Kasumi-1 (cell line): ENCODE results near the gene EFNA5.
A peak's percentile ranks its signal among the peaks of the same experiment; 100 is the strongest.
"Not testable (repeated sequence)": the region's sequence is repeated elsewhere in the genome, so short reads cannot be mapped to it uniquely, and the experiment has no call there.

Experiments
- DNase-seq, 2 experiments: peaks; one replicate each; lab custom pipeline; 2025; lab: John Stamatoyannopoulos, UW

EFNA5 gene

DNA sequence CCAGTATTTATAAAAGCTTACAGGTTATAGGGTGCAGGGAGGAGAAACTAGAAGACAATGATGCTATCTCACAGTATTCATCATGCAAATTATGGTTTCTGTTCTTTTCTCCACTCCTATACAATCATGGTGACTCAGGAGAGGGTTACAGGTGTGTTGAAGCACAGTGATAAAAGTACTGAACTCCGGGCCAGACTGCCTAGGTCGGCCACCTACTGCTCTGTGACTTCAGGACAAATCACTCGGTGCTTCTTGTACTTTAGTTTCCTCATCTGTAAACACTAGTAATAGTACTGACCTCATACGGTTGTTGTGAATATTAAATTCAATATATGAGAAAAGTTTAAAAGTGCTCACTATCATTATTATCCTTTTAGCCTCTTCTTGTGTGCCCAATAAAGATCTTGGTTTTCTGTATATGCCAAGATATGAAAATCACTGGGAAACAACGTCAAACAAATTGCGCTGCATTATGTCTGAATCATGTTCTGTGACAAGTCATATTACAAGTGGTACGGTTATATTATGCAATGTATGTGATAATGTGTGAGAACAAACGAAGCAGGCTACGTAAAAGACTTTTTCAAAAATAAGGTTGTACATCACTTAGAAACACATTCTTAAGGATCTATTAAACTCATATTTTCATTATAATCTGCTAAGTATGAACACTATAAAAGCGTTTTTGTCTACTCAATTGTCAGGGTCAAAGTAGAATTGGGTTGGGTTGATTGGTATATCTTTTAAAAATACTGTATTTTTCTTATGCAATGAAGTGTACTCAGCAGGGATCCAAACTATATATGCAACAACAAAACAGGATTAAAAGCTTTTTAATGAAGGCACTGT, 153.3 kb downstream of the EFNA5 start:
- no peak for DNase-seq

DNA sequence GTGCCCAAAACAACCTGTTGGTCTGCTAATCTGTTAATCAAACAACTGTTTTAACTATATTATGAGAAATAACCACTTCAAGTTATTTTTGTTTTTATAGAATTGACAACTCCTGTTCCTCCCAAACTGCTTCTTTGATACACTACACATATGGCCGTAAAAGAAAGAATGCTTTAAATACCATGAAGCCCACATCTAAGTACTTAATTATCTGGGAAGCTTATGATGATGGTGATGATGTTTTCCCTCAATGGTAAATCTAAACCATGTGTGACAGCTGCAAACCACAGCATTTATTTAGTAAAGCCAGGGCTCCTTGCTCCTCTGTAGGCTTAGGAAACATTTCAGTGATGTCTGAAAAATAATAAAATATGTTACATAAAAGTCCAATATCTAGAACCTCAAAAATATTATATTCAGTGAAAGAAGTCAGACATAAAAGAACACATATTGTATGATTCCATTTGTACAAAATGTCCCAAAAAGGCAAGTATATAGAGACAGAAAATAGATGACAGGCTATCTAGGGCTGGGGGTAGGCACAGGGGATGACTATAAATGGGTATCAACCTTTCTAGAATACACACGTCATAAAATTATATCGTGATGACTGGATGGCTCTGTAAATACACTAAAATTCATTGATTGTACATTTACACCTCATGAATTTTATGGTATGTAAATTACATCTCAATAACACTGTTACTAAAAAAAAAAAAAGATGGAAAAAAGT, 154.1 kb downstream of the EFNA5 start:
- no peak for DNase-seq

DNA sequence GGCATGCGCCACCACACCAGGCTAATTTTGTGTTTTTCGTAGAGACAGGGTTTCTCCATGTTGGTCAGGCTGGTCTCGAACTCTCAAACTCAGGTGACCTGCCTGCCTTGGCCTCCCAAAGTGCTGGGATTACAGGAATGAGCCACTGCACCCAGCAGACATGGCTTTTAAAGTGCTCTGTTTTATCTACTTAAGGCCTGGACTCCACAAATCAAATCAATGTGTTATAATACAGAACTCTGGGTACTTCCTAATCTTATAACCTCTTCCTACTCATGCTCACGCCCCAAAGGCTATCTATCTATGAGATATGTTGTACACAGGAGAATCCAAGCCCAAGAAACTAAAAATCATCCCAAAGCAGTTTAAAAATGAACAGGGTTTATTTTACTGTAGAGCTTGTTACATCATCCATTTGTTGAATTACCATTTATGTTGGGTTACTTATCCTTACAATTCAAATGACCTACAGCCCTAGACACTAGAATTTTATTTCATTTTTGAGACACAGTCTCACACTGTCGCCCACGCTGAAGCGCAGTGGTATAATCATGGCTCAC, 155.1 kb downstream of the EFNA5 start:
- DNase-seq: no peak

DNA sequence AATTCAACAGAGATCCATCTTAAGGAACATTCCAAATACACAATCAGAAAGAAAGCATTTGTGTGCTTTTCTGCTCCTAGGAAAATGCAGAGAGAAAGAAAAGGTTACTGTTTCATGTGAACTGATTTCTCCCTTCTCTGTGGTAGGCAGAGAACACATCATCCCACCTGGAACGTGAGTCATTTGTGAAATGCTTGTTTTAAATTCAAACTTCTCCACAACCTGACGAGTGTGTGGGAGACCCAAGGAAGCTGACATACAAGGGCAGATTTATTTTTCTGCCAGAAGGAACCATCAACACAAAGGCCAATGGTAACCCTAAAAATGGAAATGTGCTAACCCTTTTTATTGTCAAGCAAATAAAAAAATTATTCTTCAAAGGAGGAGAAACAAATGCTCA, 156.4 kb downstream of the EFNA5 start:
- no peak for DNase-seq

DNA sequence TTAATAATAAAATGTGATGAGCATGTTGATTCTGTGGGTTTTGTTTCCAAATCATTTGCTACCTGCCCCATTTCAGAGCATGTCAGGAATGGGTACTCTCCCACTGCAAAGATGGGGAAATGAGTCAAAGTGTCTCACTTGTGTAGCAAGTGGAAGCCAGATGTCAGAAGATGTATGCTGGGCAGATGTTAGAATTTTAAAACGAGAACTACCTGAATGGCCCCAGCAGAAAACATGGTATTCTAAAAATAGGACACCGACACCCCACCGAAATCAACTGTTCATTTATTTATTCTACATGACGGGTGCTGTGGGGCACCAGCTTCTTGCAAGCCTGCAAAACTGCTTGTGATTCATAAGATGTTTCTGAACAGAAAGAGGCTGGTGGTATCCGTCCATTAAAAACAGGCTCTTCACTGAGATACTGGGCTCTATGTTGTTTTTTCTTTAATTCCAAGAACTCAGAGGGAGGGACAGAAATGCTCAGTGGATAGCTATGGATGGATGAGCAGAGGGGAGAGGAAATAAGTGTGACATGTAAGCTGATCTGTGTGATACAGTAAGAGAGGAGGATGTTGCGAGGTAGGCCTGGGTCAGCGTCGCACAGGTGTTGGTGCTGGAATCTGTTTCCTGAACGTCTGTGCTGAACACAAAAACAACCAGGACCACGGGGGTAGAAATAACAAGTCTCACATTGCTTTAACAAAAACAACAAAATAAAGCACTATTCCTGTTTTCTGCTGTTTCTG, 157.2 kb downstream of the EFNA5 start:
- DNase-seq: no peak

DNA sequence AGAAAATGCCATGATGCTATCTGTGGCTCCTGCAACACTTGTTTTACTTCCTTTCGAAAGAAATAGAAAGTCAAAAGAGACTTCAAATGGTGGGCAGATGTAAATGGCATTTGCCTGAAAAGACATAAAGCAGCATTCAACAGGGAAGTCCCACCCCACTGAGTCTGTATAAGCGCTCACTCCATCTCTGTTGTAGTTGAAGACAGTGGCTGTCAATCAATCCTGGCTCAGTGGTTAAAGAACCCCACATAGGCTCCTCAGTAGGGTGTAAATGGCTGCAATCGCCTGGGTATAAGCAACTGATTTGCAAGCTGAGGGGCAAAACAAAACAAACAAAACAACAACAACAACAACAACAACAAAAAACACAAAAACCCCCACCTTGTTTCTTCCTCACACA, 158.7 kb downstream of the EFNA5 start:
- no peak for DNase-seq

DNA sequence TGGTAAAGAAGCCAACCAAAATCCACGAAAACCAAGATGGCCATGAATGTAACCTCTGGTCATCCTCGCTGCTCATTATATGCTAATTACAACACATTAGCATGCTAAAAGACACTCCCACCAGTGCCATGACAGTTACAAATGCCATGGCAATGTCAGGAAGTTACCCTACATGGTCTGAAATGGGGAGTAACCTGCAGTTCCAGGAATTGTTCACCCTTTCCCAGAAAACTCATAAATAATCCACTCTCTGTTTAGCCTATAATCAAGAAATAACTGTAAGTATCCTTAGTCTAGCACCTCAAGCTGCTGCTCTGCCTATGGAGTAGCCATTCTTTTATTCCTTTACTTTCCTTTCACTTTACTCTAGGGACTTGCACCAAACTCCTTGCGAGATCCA, 160.6 kb downstream of the EFNA5 start:
- no peak for DNase-seq

DNA sequence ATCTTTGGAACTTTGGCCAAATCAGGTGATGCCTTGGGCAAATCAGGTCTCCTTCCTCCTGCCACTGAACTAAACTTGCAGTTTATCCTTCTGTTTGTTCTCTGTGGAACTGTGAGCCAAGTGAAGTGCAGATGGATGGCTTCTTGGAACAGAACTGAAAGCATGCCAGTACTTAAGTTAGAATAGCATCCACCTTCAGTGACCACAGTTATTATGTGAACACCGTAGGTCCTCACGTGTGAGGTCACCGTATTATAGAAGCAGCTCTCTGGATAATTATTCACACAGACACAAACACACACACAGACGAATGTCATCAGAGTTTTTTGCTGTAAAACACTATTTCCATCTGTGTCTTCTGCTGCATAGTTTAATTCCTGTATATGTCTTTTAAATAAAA, 162.6 kb downstream of the EFNA5 start:
- no peak for DNase-seq

DNA sequence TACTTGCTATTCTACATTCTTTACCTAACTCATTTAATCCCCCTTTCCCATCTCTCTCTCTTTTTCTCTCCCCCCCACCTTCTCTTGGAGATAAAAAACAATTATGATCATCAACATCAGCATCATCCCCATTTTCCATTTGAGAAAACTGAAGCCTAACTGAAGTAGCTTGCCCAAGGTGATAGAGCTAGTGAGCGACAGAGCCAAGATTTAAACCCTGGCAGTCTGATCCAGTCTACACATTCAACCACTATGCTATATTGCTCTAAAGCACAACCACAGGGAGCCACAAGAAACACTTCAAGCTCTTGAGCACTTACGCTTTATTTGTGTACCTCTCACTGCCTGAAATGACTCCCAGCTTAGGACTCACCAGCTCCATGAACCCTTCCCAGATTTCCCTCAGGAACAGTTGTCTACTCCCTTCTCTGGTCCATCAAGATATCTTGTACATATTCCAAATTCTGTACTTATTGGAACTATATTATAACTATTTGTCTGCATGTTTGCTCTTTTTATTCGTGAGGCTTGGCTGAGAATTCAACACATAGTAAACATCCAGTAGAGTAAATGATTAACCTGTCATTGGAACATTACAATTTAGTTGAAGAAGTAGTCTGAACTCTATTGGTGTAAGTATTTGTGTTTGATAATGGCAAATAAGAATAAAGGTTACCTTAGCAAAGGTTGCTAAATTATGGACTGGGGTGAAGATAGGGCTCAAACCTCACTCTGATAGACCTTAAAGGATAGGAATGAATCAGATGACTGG, 164.8 kb downstream of the EFNA5 start:
- DNase-seq: no peak

DNA sequence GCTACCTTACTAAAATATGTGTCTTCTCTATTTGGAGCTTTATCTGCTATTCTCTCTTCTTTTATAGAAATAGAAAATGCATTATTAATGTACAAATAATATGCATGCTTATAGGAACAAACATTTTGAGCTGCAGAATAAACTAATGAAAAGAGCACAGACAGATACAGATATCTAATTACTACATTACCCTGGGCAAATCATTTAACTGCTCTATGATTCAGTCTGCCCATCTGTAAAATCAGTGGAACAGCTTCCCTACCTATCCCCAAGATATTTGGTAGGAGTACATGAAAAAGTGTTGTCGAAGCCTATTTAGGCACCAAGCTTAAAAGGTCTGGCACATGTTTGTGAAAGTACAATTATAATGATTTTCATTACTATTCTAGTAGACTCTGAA, 166.3 kb downstream of the EFNA5 start:
- no peak for DNase-seq

DNA sequence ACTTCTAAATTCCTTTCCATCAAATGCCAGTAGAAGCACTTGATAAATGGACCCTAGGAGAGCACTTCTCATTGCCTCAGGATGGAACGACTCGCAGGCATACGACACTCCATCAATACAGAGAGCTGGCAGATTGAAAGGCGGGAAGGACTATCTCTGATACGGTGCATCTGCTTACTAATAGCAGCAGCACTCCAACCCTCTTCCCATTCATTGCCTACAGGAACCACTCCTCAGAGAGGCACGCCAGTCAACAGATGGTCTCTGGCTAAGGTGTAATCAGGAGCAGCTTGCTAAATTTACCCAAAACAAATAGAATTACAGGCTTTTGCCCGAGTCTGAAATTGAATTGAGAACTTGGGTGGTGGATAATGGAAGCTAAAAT, 168.1 kb downstream of the EFNA5 start:
- no peak for DNase-seq

DNA sequence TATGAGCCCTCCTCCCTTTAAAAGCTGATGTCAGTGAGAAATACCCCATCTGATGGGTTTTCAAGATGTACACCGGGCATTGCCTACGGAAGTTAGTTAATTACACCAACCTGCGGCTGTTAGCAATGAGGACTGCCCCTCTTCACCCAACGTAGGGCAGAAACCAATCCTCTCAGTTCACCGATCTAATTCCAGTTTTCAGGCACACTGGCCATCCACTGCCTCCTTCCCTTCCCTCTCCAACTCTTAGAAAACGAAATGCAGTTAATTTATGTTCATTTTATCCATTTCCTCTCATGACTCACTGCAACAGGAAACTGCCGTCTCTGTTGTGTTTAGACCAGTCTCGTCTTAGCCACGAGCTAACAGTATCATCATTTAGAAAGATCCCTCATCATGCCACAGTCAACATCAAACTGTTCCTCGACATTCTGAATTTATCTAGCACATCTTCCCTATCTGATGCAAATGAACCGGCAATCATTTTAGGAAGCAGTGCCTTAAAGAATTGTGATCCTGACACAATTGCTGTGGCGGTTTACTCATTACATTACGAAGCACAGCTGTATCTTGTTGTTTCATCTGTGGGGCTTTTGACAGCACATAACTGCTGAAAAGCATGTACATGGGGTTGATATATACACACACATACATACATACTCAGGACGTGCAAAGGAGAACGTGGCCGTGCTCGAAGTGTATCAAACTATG, 168.6 kb downstream of the EFNA5 start:
- DNase-seq: peak; percentile 11 to 12

DNA sequence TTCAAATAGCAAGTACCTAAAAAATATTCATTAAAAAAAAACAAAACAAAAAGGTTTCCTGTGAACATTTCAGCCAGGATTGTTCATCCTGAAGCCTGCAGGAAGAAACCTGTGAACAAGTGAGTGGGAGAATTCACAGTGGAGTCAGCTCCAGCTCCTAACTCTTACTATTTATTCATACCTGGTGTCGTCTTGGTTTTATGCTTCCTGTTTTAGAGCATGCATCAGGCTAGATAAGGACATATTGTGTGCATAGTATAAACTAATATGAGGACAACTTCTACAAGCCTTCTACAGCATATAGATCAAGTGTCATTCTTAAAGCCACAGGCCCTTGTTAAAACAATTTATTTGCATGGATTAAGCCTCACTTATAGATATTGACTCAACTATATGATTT, 169.9 kb downstream of the EFNA5 start:
- no peak for DNase-seq

DNA sequence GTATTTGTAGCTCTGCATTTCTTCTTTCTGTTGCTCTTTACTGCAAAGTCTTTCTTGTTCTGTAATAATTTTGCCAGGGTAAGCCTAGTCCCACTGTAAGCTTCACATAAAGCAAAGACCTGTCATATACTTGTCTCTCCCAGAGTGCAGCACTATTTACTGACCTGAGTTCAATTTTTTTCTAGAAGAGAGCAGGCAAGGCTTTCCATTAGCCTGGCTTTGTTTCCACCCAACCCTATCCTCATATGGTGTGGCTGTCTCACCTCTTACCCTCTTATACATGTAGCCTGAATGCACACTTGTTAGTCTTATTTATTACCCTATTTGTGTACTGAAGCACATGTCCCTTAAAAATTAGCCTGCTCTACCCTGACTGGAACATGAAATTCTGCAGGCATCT, 170.4 kb downstream of the EFNA5 start:
- no peak for DNase-seq

DNA sequence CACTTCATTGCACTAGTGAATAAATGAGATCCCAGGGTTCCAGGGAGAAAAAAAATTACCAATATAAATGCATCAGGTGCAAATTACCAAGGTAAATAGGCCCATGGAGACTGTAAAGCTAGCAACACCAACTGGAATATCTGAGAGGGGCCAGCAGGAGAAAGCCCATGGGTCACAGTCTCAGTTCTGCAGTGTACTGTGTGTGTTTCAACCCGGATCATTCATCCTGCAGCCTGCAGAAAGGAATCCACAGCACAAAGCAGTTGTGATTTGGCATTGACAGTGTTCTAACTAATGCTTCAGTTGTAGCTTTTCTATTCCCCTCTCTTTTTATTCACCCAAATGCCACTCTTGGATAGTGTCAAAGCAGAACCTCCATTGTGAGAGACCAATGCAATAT, 171.0 kb downstream of the EFNA5 start:
- DNase-seq: no peak

DNA sequence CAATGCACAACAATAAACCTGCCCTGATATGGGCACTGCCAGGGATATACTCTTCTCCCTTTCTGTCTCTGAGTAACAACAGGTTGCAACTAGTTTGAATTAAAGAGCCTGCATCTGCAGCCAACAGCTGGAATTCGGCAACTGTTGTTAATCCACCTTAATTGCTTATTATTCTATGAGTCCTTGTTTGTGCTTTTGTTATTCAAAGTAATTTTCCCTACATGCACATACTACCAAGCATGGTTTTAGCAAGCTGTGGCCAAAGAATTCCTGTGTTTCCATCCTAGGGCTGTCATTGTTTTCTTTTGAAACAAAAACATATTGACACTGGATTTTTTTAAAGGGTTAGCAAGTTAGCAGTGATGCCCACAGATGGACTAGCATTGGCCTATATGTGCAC, 171.5 kb downstream of the EFNA5 start:
- DNase-seq: no peak

DNA sequence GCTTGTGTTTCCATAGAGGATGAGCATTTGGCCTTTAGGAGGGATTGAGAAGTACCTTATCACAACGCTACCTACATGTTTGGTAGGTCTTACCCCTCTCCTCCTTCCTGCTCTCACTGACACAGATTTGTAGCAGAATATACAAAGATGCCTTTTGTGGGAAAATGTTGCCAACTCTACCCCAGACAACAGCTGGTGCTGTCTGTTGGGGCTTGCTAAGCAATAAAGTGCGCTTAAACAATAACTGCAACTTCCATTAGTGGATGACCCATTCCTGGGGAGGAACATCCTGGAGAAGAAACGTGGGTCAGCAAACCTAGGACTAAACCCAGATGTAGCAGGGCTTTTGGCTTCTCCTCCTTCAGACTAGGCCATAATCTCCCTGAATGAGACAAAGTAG, 174.3 kb downstream of the EFNA5 start:
- no peak for DNase-seq

DNA sequence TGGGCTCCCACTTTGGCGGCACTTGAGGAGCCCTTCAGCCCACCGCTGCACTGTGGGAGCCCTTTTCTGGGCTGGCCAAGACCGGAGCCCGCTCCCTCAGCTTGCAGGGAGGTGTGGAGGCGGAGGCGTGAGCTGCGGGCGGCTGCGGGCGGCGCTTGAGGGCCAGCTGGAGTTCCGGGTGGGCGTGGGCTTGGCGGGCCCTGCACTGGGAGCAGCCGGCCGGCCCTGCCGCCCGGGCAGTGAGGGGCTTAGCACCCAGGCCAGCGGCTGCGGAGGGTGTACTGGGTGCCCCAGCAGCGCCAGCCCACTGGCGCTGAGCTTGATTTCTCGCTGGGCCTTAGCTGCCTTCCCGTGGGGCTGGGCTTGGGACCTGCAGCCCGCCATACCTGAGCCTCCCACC, 176.6 kb downstream of the EFNA5 start:
- not testable (repeated sequence) for DNase-seq

DNA sequence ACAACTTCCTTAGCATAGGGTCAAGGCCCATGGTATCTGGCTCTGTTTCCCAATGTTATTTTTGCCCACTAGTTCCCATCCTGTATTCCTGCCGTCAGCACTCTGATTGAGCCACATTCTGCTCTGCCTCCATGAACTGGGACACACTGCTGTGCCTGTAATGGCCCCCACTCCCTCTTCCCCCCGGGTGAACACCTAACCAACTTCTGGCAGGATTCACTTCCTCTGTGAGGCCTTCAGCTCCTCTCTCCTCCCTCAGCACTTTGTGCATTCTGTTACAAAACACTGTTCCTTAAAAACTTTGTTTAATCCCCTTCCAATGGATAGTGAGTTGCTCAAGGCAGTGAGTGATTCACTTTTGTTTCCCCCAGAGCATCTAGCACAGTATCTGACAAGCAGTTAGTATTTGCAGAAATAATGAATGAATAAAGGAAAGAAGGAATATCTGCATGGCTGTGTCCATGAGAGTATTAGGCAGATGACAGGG, 183.6 kb downstream of the EFNA5 start:
- peak; percentile 28 to 53 for DNase-seq

DNA sequence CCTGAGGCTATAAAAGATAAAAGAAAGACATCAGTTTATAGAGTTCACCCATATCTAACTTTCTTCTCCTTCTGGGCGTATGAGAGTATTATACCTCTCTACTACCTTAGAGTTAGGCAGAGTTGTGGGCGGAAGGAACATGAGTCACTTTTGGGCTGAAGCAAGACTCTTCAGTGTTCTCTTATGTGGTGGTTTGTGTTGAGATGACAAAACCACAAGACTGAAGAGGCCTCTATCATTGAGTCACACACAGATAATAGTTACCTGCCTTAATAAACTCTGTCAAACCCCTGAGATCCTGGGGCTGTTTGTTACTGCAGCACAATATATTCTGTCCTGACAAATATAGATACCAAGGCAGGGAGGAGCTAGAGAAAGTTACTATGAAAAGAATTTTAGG, 184.2 kb downstream of the EFNA5 start:
- peak; percentile 74 for DNase-seq

DNA sequence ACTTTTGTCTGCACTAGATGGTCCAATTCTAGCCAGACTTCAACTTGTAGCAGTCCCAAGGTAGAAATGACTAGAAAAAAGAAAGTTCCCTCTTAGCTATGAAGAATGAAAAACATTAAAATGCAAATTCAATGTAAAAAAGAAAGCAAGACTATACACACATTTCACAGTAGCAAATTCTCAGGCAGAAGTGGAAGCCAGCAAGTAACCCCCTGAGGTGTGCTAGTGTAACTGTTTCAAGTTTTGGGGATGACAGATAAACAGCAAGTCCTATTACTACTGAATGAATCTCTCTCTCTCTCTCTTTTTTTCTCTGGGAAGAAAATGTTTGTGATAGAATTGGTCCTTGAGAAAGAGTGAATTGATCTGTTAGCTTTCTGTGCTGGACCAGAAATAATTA, 185.6 kb downstream of the EFNA5 start:
- no peak for DNase-seq
